HEK293 (cell line): ENCODE results near the gene GMPPA.

ENCODE experiments used
- MZF1 ChIP-seq: fragments of 450-650 bp; formaldehyde crosslinking; IDR thresholded peaks from 2 replicates; pipeline ENCODE4 v1.5.1; 2017; ENCODE audit warnings: missing biosample characterization, missing genetic modification characterization, borderline replicate concordance
- ZNF23 ChIP-seq: fragments of 450-650 bp; formaldehyde crosslinking; IDR thresholded peaks from 2 replicates; pipeline ENCODE4 v1.5.1; 2016; ENCODE audit warnings: missing biosample characterization, missing genetic modification characterization, borderline replicate concordance
- ZNF302 ChIP-seq: fragments of 450-650 bp; formaldehyde crosslinking; IDR thresholded peaks from 2 replicates; pipeline ENCODE4 v1.5.1; 2016; ENCODE audit warnings: missing biosample characterization, missing genetic modification characterization, low read depth
- ZNF660 ChIP-seq: fragments of 450-650 bp; IDR thresholded peaks from 2 replicates; pipeline ENCODE4 v1.5.1; 2018; ENCODE audit warnings: missing biosample characterization, mild to moderate bottlenecking, missing genetic modification characterization
- ZNF704 ChIP-seq: fragments of 450-650 bp; formaldehyde crosslinking; IDR thresholded peaks from 2 replicates; pipeline ENCODE4 v1.5.1; 2016; ENCODE audit warnings: missing biosample characterization, missing genetic modification characterization
- TF ChIP-seq, protein P1 (sequence below): fragments of 450-650 bp; formaldehyde crosslinking; IDR thresholded peaks from 2 replicates; pipeline ENCODE4 v1.5.1; 2016; ENCODE audit warnings: missing biosample characterization, missing genetic modification characterization

GRCh38 chr2:219480004-219480403 is 18.7 kb upstream of the GMPPA start:
- TF ChIP-seq, protein P1, sequence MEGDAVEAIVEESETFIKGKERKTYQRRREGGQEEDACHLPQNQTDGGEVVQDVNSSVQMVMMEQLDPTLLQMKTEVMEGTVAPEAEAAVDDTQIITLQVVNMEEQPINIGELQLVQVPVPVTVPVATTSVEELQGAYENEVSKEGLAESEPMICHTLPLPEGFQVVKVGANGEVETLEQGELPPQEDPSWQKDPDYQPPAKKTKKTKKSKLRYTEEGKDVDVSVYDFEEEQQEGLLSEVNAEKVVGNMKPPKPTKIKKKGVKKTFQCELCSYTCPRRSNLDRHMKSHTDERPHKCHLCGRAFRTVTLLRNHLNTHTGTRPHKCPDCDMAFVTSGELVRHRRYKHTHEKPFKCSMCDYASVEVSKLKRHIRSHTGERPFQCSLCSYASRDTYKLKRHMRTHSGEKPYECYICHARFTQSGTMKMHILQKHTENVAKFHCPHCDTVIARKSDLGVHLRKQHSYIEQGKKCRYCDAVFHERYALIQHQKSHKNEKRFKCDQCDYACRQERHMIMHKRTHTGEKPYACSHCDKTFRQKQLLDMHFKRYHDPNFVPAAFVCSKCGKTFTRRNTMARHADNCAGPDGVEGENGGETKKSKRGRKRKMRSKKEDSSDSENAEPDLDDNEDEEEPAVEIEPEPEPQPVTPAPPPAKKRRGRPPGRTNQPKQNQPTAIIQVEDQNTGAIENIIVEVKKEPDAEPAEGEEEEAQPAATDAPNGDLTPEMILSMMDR (tag by site-specific recombination), result no peak
- TF ChIP-seq MZF1 (tag by site-specific recombination), result no peak
- TF ChIP-seq ZNF704, result no peak
- no peak for TF ChIP-seq ZNF302
- no peak for TF ChIP-seq ZNF660 (tag by site-specific recombination)
- no peak for TF ChIP-seq ZNF23 (tag by site-specific recombination)
